HepG2 (cell line): ENCODE data around the gene HPS4.

Experiments
- ETV6 ChIP-seq: sonication (generic); formaldehyde crosslinking; conservative IDR thresholded peaks from 2 replicates; pipeline ENCODE4 v1.4.0; 2020; ENCODE audit warnings: missing genetic modification reagents
- FOXP1 ChIP-seq, 2 experiments: fragments of 450-650 bp in 1 of 2; IDR thresholded peaks; 2 replicates each; pipeline ENCODE4 v1.6.1; 2017 to 2018; ENCODE audit warnings: antibody characterized with exemption in 1 of 2
- TP53 ChIP-seq: sonication (generic); formaldehyde crosslinking; conservative IDR thresholded peaks from 2 replicates; pipeline ENCODE4 v1.4.0; 2020; ENCODE audit warnings: missing genetic modification reagents
- ZBTB8A ChIP-seq: sonication (generic); formaldehyde crosslinking; IDR thresholded peaks from 2 replicates; pipeline ENCODE4 v1.4.0; 2020; ENCODE audit warnings: mild to moderate bottlenecking, low read depth, missing genetic modification reagents, borderline replicate concordance
- ZNF75D ChIP-seq: sonication (generic); formaldehyde crosslinking; IDR thresholded peaks from 2 replicates; pipeline ENCODE4 v1.8.1; 2023; ENCODE audit warnings: missing genetic modification reagents, mild to moderate bottlenecking, borderline replicate concordance
- TF ChIP-seq, protein P1 (sequence below): IDR thresholded peaks from 2 replicates; pipeline ENCODE4 v1.6.1; 2012; ENCODE audit warnings: inconsistent platforms
- TF ChIP-seq, protein P2 (sequence below): sonication (generic); formaldehyde crosslinking; IDR thresholded peaks from 2 replicates; pipeline ENCODE4 v1.5.0; 2020; ENCODE audit warnings: mild to moderate bottlenecking, missing genetic modification reagents, moderate library complexity
- TF ChIP-seq, protein P3 (sequence below): sonication (generic); formaldehyde crosslinking; IDR thresholded peaks from 2 replicates; pipeline ENCODE4 v1.8.1; 2023; ENCODE audit warnings: missing genetic modification reagents, inconsistent platforms, borderline replicate concordance

DNA sequence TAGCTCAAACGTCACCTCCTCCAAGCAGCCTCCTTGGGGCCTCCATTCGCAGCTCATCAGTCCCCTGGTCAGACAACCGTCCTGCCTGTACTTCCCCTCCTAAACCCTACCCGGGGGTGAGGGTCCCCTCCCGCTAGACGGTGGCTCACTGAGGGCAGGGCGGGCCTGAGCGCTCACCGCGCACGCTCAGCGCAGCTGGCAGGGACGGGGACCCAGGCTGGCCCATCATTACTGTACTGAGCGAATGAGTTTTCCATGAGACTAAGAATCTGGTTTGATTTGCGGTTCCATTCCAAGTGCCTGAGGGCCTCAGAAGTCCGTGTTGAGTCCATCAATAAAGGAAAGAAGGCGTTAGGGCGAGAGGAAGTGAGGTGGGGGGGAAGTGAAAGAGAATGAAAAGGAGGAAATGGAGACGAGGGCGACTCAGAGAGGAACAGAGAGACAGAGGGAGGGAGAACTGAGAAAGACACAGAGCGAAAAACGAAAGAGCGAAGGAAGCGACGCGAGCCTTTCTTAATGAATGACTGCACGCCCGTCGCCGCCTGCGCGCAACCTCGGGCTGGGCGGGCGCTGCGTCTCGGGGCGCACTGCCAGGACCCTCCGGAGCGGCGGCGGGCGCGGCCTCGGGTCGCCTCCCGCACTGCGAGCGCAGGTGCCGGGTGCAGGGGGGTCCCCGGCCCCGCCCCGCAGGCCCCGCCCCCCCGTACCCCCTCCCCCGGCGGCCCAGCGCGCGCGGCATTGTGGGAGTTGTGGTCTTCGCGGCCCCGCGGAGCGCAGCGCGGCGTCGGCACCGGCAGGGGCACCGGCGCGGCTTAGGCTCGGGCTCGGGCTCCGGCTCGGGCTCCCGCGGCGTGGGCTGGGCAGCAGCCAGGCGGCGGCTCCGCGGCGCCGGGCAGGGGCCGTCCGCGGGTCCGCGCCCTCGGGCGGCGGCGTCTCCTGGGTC, 54.8 kb downstream of the HPS4 start, which contains the start of gene ASPHD2:
- TF ChIP-seq, protein P1, sequence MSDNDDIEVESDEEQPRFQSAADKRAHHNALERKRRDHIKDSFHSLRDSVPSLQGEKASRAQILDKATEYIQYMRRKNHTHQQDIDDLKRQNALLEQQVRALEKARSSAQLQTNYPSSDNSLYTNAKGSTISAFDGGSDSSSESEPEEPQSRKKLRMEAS: no peak
- no peak for TF ChIP-seq ZBTB8A (CRISPR knock-in tag)
- TF ChIP-seq, protein P2, sequence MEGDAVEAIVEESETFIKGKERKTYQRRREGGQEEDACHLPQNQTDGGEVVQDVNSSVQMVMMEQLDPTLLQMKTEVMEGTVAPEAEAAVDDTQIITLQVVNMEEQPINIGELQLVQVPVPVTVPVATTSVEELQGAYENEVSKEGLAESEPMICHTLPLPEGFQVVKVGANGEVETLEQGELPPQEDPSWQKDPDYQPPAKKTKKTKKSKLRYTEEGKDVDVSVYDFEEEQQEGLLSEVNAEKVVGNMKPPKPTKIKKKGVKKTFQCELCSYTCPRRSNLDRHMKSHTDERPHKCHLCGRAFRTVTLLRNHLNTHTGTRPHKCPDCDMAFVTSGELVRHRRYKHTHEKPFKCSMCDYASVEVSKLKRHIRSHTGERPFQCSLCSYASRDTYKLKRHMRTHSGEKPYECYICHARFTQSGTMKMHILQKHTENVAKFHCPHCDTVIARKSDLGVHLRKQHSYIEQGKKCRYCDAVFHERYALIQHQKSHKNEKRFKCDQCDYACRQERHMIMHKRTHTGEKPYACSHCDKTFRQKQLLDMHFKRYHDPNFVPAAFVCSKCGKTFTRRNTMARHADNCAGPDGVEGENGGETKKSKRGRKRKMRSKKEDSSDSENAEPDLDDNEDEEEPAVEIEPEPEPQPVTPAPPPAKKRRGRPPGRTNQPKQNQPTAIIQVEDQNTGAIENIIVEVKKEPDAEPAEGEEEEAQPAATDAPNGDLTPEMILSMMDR (CRISPR knock-in tag): no peak
- TF ChIP-seq ETV6 (CRISPR knock-in tag): no peak
- TF ChIP-seq, protein P3, sequence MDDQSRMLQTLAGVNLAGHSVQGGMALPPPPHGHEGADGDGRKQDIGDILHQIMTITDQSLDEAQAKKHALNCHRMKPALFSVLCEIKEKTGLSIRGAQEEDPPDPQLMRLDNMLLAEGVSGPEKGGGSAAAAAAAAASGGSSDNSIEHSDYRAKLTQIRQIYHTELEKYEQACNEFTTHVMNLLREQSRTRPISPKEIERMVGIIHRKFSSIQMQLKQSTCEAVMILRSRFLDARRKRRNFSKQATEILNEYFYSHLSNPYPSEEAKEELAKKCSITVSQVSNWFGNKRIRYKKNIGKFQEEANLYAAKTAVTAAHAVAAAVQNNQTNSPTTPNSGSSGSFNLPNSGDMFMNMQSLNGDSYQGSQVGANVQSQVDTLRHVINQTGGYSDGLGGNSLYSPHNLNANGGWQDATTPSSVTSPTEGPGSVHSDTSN (CRISPR knock-in tag): no peak
- no peak for TF ChIP-seq TP53 (CRISPR knock-in tag)
- TF ChIP-seq FOXP1 (IDR thresholded peaks at IDR 0.05): no peak
- no peak for TF ChIP-seq FOXP1 (CRISPR knock-in tag; IDR thresholded peaks at IDR 0.05)
- TF ChIP-seq ZNF75D (CRISPR knock-in tag): no peak
